Osteocyte (in vitro differentiated cells): ENCODE results near the gene RET. TPM values are rescaled to one million over a fixed set of nuclear protein-coding genes. Genes with fewer than 3 reads are reported as not detected.
A peak's percentile ranks its signal among the peaks of the same experiment; 100 is the strongest.

Experiments
- DNase-seq: peaks from one replicate; pipeline ENCODE4 v3.0.0; 2021; ENCODE audit warnings: mixed read lengths; ENCODE audit not compliant: unreplicated experiment; ENCODE audit errors: extremely low spot score
- H3K27ac Mint-ChIP-seq: one replicate; pipeline ENCODE4 v1.8.0; 2021; ENCODE audit warnings: mild to moderate bottlenecking, mixed read lengths; ENCODE audit not compliant: unreplicated experiment
- H3K27me3 Mint-ChIP-seq: one replicate; pipeline ENCODE4 v1.8.0; 2021; ENCODE audit warnings: mixed read lengths; ENCODE audit not compliant: unreplicated experiment
- H3K36me3 Mint-ChIP-seq: one replicate; pipeline ENCODE4 v1.8.0; 2021; ENCODE audit warnings: mixed read lengths; ENCODE audit not compliant: unreplicated experiment
- H3K4me1 Mint-ChIP-seq: one replicate; pipeline ENCODE4 v1.8.0; 2021; ENCODE audit warnings: mixed read lengths; ENCODE audit not compliant: unreplicated experiment
- H3K4me3 Mint-ChIP-seq: one replicate; pipeline ENCODE4 v1.8.0; 2021; ENCODE audit warnings: mild to moderate bottlenecking, moderate library complexity, mixed read lengths; ENCODE audit not compliant: unreplicated experiment
- H3K9me3 Mint-ChIP-seq: one replicate; pipeline ENCODE4 v1.8.0; 2021; ENCODE audit warnings: mixed read lengths; ENCODE audit not compliant: unreplicated experiment
- CTCF ChIP-seq: fragments of 200-600 bp; sonication (generic); IDR thresholded peaks from 2 replicates; pipeline ENCODE4 v1.5.0; 2021; ENCODE audit warnings: antibody characterized with exemption, mild to moderate bottlenecking, moderate library complexity
- total RNA-seq: library from RNA; stranded (reverse); gene quantifications from 2 replicates; pipeline ENCODE4 v1.2.1, GENCODE V29; 2021

Gene RET
- total RNA-seq, 1 donor from 2014 or later: 0.43 TPM

GRCh38 chr10:43120929-43121314 is 44.1 kb downstream of the RET start:
- H3K27me3 Mint-ChIP-seq: peaks cover 4% of the 10 kb centered on the region
- no peak for TF ChIP-seq CTCF
- no peaks in the 10 kb centered on the region for H3K36me3 Mint-ChIP-seq
- no peaks in the 10 kb centered on the region for H3K9me3 Mint-ChIP-seq
- no peak overlapping the region for H3K4me3 Mint-ChIP-seq
- H3K27ac Mint-ChIP-seq: no peak overlapping the region
- peak; percentile 44 for DNase-seq
- peaks cover 13% of the 10 kb centered on the region for H3K4me1 Mint-ChIP-seq

- Mint-ChIP-seq H3K4me3 (no peak overlapping the region), H3K27me3 (peaks cover 4% of the 10 kb centered on the region), H3K9me3 (no peaks in the 10 kb centered on the region), H3K36me3 (no peaks in the 10 kb centered on the region), H3K27ac (no peak overlapping the region), H3K4me1 (peaks cover 13% of the 10 kb centered on the region)
- TF ChIP-seq CTCF: no peak
- DNase-seq: no peak
These were observed 44.6 kb downstream of the RET start for GRCh38 chr10:43121444-43121843.

- Mint-ChIP-seq H3K9me3 (no peaks in the 10 kb centered on the region), H3K4me3 (no peak overlapping the region), H3K27me3 (peaks cover 8% of the 10 kb centered on the region), H3K36me3 (no peaks in the 10 kb centered on the region), H3K4me1 (peaks cover 13% of the 10 kb centered on the region), H3K27ac (no peak overlapping the region)
- peak; percentile 48 for DNase-seq
- no peak for TF ChIP-seq CTCF
These were observed 45.2 kb downstream of the RET start for GRCh38 chr10:43122096-43122495.

- DNase-seq: no peak
- Mint-ChIP-seq H3K4me1 (peaks cover 13% of the 10 kb centered on the region), H3K4me3 (no peak overlapping the region), H3K27me3 (peaks cover 4% of the 10 kb centered on the region), H3K9me3 (no peaks in the 10 kb centered on the region), H3K36me3 (no peaks in the 10 kb centered on the region), H3K27ac (no peak overlapping the region)
- TF ChIP-seq CTCF: no peak
These were observed 46.0 kb downstream of the RET start for GRCh38 chr10:43122826-43123225.

GRCh38 chr10:43123361-43124093 is 46.7 kb downstream of the RET start:
- H3K4me1 Mint-ChIP-seq: peaks cover 15% of the 10 kb centered on the region
- DNase-seq: peak; percentile 60
- no peak overlapping the region for H3K27ac Mint-ChIP-seq
- H3K9me3 Mint-ChIP-seq: no peaks in the 10 kb centered on the region
- H3K4me3 Mint-ChIP-seq: no peak overlapping the region
- no peak for TF ChIP-seq CTCF
- no peaks in the 10 kb centered on the region for H3K36me3 Mint-ChIP-seq
- peaks cover 4% of the 10 kb centered on the region for H3K27me3 Mint-ChIP-seq
